Panc1 (cell line): ENCODE results near the gene APEX2. TPM values are rescaled to one million over a fixed set of nuclear protein-coding genes. Genes with fewer than 3 reads are reported as not detected.

Experiments used
- ATAC-seq: fragments of 200-7000 bp; cut with Tn5 transposase; 2 replicates; pipeline ENCODE4 v1.9.1; 2020; ENCODE audit warnings: mild to moderate bottlenecking, moderate library complexity
- BruUV-seq: library from RNA; stranded (reverse); fragments of 400-500 nt; replicated peaks from 2 replicates; lab custom pipeline; 2021; lab: Mats Ljungman, UMichigan
- CTCF ChIA-PET: fragments of 300-600 bp; sonication (Branson Sonifier 250); formaldehyde crosslinking; loops from one replicate; lab custom pipeline; 2022; ENCODE audit warnings: antibody characterized with exemption; lab: Charles Lee
- POLR2A ChIA-PET: fragments of 300-600 bp; sonication (Branson Sonifier 250); formaldehyde crosslinking; loops from one replicate; lab custom pipeline; 2022; ENCODE audit warnings: antibody characterized with exemption; lab: Charles Lee
- DNase-seq: peaks from one replicate; pipeline ENCODE4 v3.0.0-alpha.2; 2010; ENCODE audit warnings: low read depth, low spot score
- H3K27ac ChIP-seq: 2 replicates; pipeline ENCODE4 v1.5.1; 2011; ENCODE audit warnings: mild to moderate bottlenecking, low read length, inconsistent platforms
- H3K27me3 ChIP-seq: fragments of 200-500 bp; sonication (Bioruptor generic); 2 replicates; pipeline ENCODE4 v1.6.0; 2014; ENCODE audit warnings: low read length, inconsistent platforms; ENCODE audit not compliant: control insufficient read depth, insufficient read depth
- H3K36me3 ChIP-seq: fragments of 200-500 bp; sonication (Bioruptor generic); 2 replicates; pipeline ENCODE4 v1.5.1; 2014; ENCODE audit warnings: inconsistent platforms, mild to moderate bottlenecking, low read length, moderate library complexity; ENCODE audit not compliant: control insufficient read depth, insufficient read depth
- H3K4me1 ChIP-seq: 2 replicates; pipeline ENCODE4 v1.5.1; 2011; ENCODE audit warnings: inconsistent platforms, mild to moderate bottlenecking, low read length, moderate library complexity; ENCODE audit not compliant: control insufficient read depth, insufficient read depth
- H3K4me3 ChIP-seq, 2 experiments: 2 replicates each; pipeline ENCODE4 v1.5.1; 2011 to 2012; ENCODE audit warnings: low read depth in 2 of 2, low read length in 2 of 2, mild to moderate bottlenecking in 2 of 2, inconsistent platforms in 1 of 2, moderate library complexity in 1 of 2
- H3K9me3 ChIP-seq: fragments of 200-500 bp; sonication (Bioruptor generic); 2 replicates; pipeline ENCODE4 v1.5.1; 2014; ENCODE audit warnings: low read depth, mild to moderate bottlenecking, inconsistent platforms, low read length, moderate library complexity; ENCODE audit not compliant: control insufficient read depth, insufficient read depth
- POLR2AphosphoS5 ChIP-seq: IDR thresholded peaks from 2 replicates; pipeline ENCODE4 v1.6.1; 2012; ENCODE audit warnings: mild to moderate bottlenecking, low read depth, low read length, moderate library complexity
- SIN3A ChIP-seq: IDR thresholded peaks from 2 replicates; pipeline ENCODE4 v1.6.1; 2012; ENCODE audit warnings: low read depth, mild to moderate bottlenecking, low read length, moderate library complexity, borderline replicate concordance; ENCODE audit not compliant: insufficient read depth
- TCF7L2 ChIP-seq: IDR thresholded peaks from 2 replicates; pipeline ENCODE4 v1.6.1; 2011; ENCODE audit warnings: mild to moderate bottlenecking, low read depth, low read length, inconsistent platforms
- in situ Hi-C: cut with HindIII; loops from 2 replicates; pipeline ENCODE4 v1.10.0; 2016; ENCODE audit warnings: low sequenced_read_pairs, low pct_unique_long_range_greater_than_20kb
- intact Hi-C: fragments of 100-400 bp; cut with micrococcal nuclease; formaldehyde crosslinking; loops from one replicate; pipeline ENCODE4 v1.10.0; 2022; ENCODE audit not compliant: unreplicated experiment
- total RNA-seq: library from RNA; stranded (reverse); gene quantifications from one replicate; pipeline ENCODE4 v1.2.1, GENCODE V29; 2021; ENCODE audit not compliant: unreplicated experiment
- TF ChIP-seq, protein P1 (sequence below), 2 experiments: IDR thresholded peaks; 2 replicates each; pipeline ENCODE4 v1.6.1; 2011 to 2012; ENCODE audit warnings: low read depth in 2 of 2, control low read depth in 1 of 2, low read length in 1 of 2, mild to moderate bottlenecking in 1 of 2, moderate library complexity in 1 of 2; ENCODE audit not compliant: insufficient read depth in 1 of 2
- TF ChIP-seq, protein P2 (sequence below): fragments of 450-650 bp; IDR thresholded peaks from 2 replicates; pipeline ENCODE4 v1.5.1; 2017; ENCODE audit warnings: mild to moderate bottlenecking

Gene APEX2
- total RNA-seq, 1 experiment from 2014 or later, result 32.3 TPM

DNA sequence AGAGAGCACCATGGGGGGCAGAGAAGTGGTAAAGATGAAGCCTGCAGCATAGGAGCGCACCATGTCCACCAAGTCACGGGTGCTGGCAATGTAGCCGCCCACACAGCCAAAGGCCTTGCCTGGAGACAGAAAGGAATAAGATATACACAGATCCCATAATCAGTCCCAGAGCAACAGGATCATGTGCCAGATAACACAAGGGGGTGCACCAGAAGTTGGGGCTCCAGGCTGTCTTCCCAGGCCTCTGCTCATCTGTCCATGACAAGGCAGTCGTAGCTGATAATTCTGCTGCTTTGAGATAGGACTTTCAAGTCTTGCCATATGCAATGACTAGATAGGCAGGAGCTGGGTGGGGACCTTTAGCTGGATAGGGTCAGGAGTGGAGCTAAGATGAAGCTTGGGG lies 14.7 kb downstream of the APEX2 start:
- Histone ChIP-seq H3K9me3 (no peaks in the 10 kb centered on the region), H3K27ac (no peak overlapping the region), H3K27me3 (no peaks in the 10 kb centered on the region), H3K36me3 (no peaks in the 10 kb centered on the region), H3K4me3 (no peak overlapping the region), H3K4me1 (no peaks in the 10 kb centered on the region)
- in situ Hi-C loops, result no loop called here
- no peak for ATAC-seq
- intact Hi-C loops, result no loop called here
- ChIA-PET CTCF (no interaction called here), POLR2A (no interaction called here)
- DNase-seq, result no peak
- no TSS peak for BruUV-seq
- TF ChIP-seq, protein P1, sequence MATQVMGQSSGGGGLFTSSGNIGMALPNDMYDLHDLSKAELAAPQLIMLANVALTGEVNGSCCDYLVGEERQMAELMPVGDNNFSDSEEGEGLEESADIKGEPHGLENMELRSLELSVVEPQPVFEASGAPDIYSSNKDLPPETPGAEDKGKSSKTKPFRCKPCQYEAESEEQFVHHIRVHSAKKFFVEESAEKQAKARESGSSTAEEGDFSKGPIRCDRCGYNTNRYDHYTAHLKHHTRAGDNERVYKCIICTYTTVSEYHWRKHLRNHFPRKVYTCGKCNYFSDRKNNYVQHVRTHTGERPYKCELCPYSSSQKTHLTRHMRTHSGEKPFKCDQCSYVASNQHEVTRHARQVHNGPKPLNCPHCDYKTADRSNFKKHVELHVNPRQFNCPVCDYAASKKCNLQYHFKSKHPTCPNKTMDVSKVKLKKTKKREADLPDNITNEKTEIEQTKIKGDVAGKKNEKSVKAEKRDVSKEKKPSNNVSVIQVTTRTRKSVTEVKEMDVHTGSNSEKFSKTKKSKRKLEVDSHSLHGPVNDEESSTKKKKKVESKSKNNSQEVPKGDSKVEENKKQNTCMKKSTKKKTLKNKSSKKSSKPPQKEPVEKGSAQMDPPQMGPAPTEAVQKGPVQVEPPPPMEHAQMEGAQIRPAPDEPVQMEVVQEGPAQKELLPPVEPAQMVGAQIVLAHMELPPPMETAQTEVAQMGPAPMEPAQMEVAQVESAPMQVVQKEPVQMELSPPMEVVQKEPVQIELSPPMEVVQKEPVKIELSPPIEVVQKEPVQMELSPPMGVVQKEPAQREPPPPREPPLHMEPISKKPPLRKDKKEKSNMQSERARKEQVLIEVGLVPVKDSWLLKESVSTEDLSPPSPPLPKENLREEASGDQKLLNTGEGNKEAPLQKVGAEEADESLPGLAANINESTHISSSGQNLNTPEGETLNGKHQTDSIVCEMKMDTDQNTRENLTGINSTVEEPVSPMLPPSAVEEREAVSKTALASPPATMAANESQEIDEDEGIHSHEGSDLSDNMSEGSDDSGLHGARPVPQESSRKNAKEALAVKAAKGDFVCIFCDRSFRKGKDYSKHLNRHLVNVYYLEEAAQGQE (IDR thresholded peaks at IDR 0.05; ENCODE audit: insufficient read depth in 1 of 2, low read depth in 2 of 2, low read length in 1 of 2), result no peak
- TF ChIP-seq TCF7L2, result no peak
- TF ChIP-seq, protein P2, sequence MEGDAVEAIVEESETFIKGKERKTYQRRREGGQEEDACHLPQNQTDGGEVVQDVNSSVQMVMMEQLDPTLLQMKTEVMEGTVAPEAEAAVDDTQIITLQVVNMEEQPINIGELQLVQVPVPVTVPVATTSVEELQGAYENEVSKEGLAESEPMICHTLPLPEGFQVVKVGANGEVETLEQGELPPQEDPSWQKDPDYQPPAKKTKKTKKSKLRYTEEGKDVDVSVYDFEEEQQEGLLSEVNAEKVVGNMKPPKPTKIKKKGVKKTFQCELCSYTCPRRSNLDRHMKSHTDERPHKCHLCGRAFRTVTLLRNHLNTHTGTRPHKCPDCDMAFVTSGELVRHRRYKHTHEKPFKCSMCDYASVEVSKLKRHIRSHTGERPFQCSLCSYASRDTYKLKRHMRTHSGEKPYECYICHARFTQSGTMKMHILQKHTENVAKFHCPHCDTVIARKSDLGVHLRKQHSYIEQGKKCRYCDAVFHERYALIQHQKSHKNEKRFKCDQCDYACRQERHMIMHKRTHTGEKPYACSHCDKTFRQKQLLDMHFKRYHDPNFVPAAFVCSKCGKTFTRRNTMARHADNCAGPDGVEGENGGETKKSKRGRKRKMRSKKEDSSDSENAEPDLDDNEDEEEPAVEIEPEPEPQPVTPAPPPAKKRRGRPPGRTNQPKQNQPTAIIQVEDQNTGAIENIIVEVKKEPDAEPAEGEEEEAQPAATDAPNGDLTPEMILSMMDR, result no peak

DNA sequence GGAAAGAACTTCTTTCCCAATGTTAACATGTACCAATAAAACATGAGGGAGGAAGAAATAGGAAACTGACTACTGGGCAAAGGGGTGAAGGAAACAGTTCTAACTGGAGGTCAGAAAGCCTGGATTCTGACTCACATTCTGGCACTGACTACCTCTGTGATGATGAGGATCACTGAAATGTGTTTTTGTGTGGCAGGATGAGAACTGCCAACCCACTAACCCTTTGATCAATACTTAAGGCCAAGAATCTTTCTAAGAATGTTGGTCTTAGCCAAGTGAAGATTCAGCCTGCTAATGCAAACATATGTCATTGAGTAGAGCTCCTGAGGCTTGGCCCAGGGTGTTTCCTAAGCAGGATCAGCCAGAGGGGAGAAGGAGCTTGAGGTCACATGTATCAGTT lies 26.0 kb downstream of the APEX2 start:
- intact Hi-C loops, result no loop called here
- Histone ChIP-seq H3K4me1 (no peaks in the 10 kb centered on the region), H3K27ac (no peak overlapping the region), H3K9me3 (no peaks in the 10 kb centered on the region), H3K27me3 (no peaks in the 10 kb centered on the region), H3K36me3 (no peaks in the 10 kb centered on the region), H3K4me3 (no peak overlapping the region)
- ChIA-PET POLR2A (no interaction called here), CTCF (no interaction called here)
- DNase-seq (no peak), ATAC-seq (no peak)
- BruUV-seq, result no TSS peak
- in situ Hi-C loops, result no loop called here
- no peak for TF ChIP-seq POLR2AphosphoS5
- TF ChIP-seq, protein P2, result no peak
- TF ChIP-seq, protein P1 (IDR thresholded peaks at IDR 0.05; ENCODE audit: insufficient read depth in 1 of 2, low read depth in 2 of 2, low read length in 1 of 2), result no peak
- no peak for TF ChIP-seq TCF7L2
- no peak for TF ChIP-seq SIN3A
